Esophagus squamous epithelium (tissue), 4 donors: ENCODE data around the gene TPSD1.

ENCODE experiments used
- CTCF ChIP-seq, 6 experiments: fragments of 450-650 bp in 4 of 6; fragments of 200-600 bp in 2 of 6; sonication (generic) in 2 of 6; IDR thresholded peaks; one replicate each; pipeline ENCODE4 v1.5.1; 2016 to 2019; ENCODE audit warnings: antibody characterized with exemption in 6 of 6, mild to moderate bottlenecking in 4 of 6, moderate library complexity in 4 of 6
- POLR2A ChIP-seq, 4 donors: fragments of 450-650 bp; IDR thresholded peaks; one replicate each; pipeline ENCODE4 v1.6.1; 2017; ENCODE audit warnings: antibody characterized with exemption in 4 of 4, mild to moderate bottlenecking in 4 of 4, moderate library complexity in 3 of 4

GRCh38 chr16:1262210-1262845 is 6.5 kb downstream of the TPSD1 start:
- TF ChIP-seq CTCF (IDR thresholded peaks at IDR 0.05) (no peak), POLR2A (IDR thresholded peaks at IDR 0.05) (no peak)
